Measurements from ENCODE around the gene SPNS3.

DNA sequence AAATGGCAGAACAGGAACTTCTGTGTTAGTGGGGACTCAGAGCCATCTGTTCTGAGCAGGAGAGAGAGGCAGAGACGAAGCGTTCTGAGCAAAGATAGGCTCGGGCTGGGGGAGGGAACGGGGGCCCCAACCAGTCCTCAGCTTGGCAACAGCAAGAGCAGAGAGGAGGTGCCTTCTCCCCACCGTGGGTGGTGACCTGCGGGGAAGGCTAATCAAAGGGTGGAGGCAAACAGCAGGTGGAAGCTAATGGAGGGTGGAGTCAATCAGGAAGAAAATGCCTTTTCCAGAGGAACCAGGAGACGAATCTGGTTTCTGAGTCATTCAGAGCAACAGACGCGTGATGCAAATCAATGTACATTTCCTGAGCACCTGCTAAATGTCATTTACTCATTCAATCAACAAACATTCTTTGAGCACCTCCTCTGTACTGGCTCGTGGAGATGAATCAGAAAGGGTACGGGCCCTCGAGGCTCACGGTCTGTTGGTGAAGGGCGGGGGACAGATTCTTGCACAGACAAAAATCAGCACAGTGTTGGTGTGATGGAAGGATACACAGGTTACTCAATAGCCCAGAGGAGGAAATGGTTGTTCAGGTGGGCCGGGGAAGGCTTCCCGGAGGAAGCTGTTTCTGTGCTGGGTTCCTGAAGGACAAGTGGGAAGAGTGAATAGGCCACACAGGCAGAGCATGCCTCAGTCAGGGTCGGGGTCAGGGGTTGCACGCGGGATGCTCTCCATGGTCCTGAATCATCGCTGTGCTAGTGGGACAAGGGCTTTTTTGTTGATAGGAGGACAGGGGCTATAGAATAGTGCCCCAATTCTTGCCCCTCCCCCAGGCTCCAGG lies 59.2 kb downstream of the SPNS3 start:
- TF ChIP-seq EGR1 (IDR thresholded peaks at IDR 0.05; ENCODE audit: low read depth), result no peak
- TF ChIP-seq, protein P1, sequence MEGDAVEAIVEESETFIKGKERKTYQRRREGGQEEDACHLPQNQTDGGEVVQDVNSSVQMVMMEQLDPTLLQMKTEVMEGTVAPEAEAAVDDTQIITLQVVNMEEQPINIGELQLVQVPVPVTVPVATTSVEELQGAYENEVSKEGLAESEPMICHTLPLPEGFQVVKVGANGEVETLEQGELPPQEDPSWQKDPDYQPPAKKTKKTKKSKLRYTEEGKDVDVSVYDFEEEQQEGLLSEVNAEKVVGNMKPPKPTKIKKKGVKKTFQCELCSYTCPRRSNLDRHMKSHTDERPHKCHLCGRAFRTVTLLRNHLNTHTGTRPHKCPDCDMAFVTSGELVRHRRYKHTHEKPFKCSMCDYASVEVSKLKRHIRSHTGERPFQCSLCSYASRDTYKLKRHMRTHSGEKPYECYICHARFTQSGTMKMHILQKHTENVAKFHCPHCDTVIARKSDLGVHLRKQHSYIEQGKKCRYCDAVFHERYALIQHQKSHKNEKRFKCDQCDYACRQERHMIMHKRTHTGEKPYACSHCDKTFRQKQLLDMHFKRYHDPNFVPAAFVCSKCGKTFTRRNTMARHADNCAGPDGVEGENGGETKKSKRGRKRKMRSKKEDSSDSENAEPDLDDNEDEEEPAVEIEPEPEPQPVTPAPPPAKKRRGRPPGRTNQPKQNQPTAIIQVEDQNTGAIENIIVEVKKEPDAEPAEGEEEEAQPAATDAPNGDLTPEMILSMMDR (IDR thresholded peaks at IDR 0.05 in 2 of 3, conservative IDR thresholded peaks at IDR 0.05 in 1 of 3; ENCODE audit: borderline replicate concordance in 1 of 3, insufficient read depth in 1 of 3, low read depth in 2 of 3, low read length in 2 of 3), result no peak
- TF ChIP-seq EZH2 (IDR thresholded peaks at IDR 0.05), result no peak
- TF ChIP-seq RAD21 (IDR thresholded peaks at IDR 0.05; ENCODE audit: low read depth), result no peak
- no peak for TF ChIP-seq EZH2phosphoT487 (IDR thresholded peaks at IDR 0.05; ENCODE audit: borderline replicate concordance)
- no peak for TF ChIP-seq POLR2AphosphoS5 (IDR thresholded peaks at IDR 0.05; ENCODE audit: low read depth, low read length)
- TF ChIP-seq, protein P2, sequence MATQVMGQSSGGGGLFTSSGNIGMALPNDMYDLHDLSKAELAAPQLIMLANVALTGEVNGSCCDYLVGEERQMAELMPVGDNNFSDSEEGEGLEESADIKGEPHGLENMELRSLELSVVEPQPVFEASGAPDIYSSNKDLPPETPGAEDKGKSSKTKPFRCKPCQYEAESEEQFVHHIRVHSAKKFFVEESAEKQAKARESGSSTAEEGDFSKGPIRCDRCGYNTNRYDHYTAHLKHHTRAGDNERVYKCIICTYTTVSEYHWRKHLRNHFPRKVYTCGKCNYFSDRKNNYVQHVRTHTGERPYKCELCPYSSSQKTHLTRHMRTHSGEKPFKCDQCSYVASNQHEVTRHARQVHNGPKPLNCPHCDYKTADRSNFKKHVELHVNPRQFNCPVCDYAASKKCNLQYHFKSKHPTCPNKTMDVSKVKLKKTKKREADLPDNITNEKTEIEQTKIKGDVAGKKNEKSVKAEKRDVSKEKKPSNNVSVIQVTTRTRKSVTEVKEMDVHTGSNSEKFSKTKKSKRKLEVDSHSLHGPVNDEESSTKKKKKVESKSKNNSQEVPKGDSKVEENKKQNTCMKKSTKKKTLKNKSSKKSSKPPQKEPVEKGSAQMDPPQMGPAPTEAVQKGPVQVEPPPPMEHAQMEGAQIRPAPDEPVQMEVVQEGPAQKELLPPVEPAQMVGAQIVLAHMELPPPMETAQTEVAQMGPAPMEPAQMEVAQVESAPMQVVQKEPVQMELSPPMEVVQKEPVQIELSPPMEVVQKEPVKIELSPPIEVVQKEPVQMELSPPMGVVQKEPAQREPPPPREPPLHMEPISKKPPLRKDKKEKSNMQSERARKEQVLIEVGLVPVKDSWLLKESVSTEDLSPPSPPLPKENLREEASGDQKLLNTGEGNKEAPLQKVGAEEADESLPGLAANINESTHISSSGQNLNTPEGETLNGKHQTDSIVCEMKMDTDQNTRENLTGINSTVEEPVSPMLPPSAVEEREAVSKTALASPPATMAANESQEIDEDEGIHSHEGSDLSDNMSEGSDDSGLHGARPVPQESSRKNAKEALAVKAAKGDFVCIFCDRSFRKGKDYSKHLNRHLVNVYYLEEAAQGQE (IDR thresholded peaks at IDR 0.05; ENCODE audit: low read depth), result peak; percentile 95
- TF ChIP-seq, protein P3, sequence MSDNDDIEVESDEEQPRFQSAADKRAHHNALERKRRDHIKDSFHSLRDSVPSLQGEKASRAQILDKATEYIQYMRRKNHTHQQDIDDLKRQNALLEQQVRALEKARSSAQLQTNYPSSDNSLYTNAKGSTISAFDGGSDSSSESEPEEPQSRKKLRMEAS (IDR thresholded peaks at IDR 0.05), result peak; percentile 31; the same call in 1 of the 2 replicates

All from HCT116 (cell line).